GM21576 (cell line): ENCODE measurements around the gene TTLL8.

Experiments used
- ATAC-seq: cut with Tn5 transposase; IDR thresholded peaks from one replicate; pipeline ENCODE4 v1.9.1; 2021; ENCODE audit warnings: mild to moderate bottlenecking, moderate library complexity; ENCODE audit not compliant: unreplicated experiment

Gene TTLL8

GRCh38 chr22:50083462-50084079 lies 25.5 kb upstream of the TTLL8 start:
- no peak for ATAC-seq

GRCh38 chr22:50082961-50083461 lies 24.9 kb upstream of the TTLL8 start:
- ATAC-seq = no peak

- no peak for ATAC-seq
These were observed 24.2 kb upstream of the TTLL8 start for GRCh38 chr22:50082197-50082715.

- no peak for ATAC-seq
These were observed 23.5 kb upstream of the TTLL8 start for GRCh38 chr22:50081426-50082196.

- no peak for ATAC-seq
These were observed 22.0 kb upstream of the TTLL8 start for GRCh38 chr22:50080077-50080465.

GRCh38 chr22:50078761-50079160 lies 20.7 kb upstream of the TTLL8 start:
- no peak for ATAC-seq

- no peak for ATAC-seq
These were observed 20.1 kb upstream of the TTLL8 start for GRCh38 chr22:50078246-50078645.

- no peak for ATAC-seq
These were observed 18.8 kb upstream of the TTLL8 start for GRCh38 chr22:50076646-50077535.

GRCh38 chr22:50074551-50075530 lies 16.7 kb upstream of the TTLL8 start:
- ATAC-seq = no peak

- ATAC-seq = no peak
These were observed 16.0 kb upstream of the TTLL8 start for GRCh38 chr22:50074056-50074455.

GRCh38 chr22:50072714-50073538 lies 14.8 kb upstream of the TTLL8 start:
- ATAC-seq = no peak

- ATAC-seq = no peak
These were observed 14.1 kb upstream of the TTLL8 start for GRCh38 chr22:50072167-50072555.

GRCh38 chr22:50071432-50072166 lies 13.5 kb upstream of the TTLL8 start:
- ATAC-seq = no peak

GRCh38 chr22:50070366-50070765 lies 12.3 kb upstream of the TTLL8 start:
- ATAC-seq = no peak

GRCh38 chr22:50068096-50068495 lies 10.0 kb upstream of the TTLL8 start:
- no peak for ATAC-seq

GRCh38 chr22:50067244-50067643 lies 9.1 kb upstream of the TTLL8 start:
- ATAC-seq = no peak

GRCh38 chr22:50064453-50064852 lies 6.4 kb upstream of the TTLL8 start:
- ATAC-seq = no peak

- no peak for ATAC-seq
These were observed 5.7 kb upstream of the TTLL8 start for GRCh38 chr22:50063589-50064393.
